PC-9 (cell line): ENCODE data around the gene WDR53.

Experiments
- EZH2 ChIP-seq: fragments of 200-600 bp; sonication (generic); IDR thresholded peaks from 2 replicates; pipeline ENCODE4 v1.8.0; 2017; ENCODE audit warnings: antibody characterized with exemption, low read depth
- TF ChIP-seq, protein P1 (sequence below): fragments of 200-600 bp; sonication (generic); conservative IDR thresholded peaks from 2 replicates; pipeline ENCODE4 v1.6.1; 2017; ENCODE audit warnings: mixed run types, antibody characterized with exemption, mild to moderate bottlenecking, moderate library complexity

DNA sequence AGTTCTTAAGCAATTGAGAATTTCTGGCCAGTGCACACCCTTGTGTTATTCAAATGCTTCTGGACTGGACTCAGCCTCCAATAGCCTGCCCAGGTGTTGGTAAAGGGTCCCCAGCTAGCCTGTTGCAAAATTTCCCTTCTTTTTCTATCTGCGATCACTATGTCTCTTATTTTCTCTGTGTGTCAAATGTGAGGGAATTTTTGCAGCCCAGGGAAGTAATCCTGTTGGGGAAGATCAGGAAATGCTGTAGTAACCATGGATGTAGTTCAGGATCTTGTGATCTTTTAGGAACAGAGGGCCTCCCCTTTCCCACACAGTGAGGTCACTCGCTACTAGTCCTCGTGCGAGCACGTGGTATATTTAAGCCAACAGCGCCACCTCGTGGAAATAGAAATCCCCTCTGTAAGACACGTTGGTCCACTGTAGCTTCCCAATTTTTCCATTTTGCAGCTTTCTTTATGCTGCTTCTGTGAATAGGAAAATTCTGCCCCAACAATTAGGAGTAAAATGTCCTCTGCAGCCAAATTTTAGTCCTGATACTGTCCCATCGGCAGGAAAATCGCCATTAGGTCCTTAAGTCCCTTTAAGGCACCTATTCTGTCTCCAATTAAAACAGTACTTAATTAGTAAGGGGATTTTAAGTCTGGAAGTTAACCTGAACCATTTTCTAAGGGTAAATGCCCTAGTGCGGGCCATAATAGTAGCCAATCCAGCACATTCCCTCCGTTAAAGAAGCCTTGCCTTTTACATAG, 49.2 kb downstream of the WDR53 start:
- TF ChIP-seq, protein P1, sequence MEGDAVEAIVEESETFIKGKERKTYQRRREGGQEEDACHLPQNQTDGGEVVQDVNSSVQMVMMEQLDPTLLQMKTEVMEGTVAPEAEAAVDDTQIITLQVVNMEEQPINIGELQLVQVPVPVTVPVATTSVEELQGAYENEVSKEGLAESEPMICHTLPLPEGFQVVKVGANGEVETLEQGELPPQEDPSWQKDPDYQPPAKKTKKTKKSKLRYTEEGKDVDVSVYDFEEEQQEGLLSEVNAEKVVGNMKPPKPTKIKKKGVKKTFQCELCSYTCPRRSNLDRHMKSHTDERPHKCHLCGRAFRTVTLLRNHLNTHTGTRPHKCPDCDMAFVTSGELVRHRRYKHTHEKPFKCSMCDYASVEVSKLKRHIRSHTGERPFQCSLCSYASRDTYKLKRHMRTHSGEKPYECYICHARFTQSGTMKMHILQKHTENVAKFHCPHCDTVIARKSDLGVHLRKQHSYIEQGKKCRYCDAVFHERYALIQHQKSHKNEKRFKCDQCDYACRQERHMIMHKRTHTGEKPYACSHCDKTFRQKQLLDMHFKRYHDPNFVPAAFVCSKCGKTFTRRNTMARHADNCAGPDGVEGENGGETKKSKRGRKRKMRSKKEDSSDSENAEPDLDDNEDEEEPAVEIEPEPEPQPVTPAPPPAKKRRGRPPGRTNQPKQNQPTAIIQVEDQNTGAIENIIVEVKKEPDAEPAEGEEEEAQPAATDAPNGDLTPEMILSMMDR: peak; percentile 97
- TF ChIP-seq EZH2: no peak
